GM21619 (cell line): ENCODE measurements around the gene ZNF500.

ENCODE experiments used
- ATAC-seq: cut with Tn5 transposase; IDR thresholded peaks from one replicate; pipeline ENCODE4 v1.9.1; 2021; ENCODE audit not compliant: unreplicated experiment

ZNF500 gene

DNA sequence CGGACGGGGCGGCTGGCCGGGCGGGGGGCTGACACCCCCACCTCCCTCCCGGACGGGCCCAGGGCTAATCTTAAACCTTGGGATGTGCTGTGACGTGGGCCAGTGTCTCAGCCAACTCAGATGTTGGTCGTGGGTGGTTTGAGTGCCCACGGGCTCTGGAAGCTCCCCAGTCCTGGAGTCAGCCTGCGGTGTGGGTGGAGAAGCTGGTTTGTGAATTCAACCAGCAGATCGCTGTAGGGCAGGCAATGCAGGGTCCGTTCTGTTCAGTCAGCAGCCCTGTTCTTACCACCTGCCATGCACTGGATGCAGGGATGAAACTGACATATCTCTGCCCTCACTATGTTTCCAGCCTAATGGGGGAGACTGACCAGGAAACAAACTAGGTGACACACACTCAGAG is 8.0 kb upstream of the ZNF500 start:
- ATAC-seq: no peak

- no peak for ATAC-seq
These were observed 5.4 kb upstream of the ZNF500 start for GRCh38 chr16:4772351-4772750.

DNA sequence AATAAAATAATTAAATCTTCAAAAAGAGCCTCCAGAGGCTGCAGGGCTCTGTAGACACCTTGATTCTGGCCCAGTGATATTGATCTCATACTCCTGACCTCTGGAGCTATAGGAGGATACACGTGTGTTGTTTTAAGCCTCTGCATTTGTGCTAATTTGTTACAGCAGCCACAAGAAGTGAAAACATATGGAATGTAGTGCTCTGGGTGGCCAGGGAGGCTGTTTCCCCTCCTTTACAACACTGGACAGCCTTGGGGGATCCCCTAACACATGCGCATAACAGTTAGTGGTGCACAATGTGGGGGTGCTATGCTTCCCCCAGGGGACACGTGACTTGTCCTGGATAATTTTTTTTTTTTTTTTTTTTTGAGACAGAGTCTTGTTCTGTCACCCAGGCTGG is 4.7 kb upstream of the ZNF500 start:
- ATAC-seq: no peak

GRCh38 chr16:4769306-4769638 is 2.3 kb upstream of the ZNF500 start:
- no peak for ATAC-seq

GRCh38 chr16:4768549-4769305 is 1.8 kb upstream of the ZNF500 start:
- peak; percentile 64 for ATAC-seq

- no peak for ATAC-seq
These were observed 1.0 kb upstream of the ZNF500 start for GRCh38 chr16:4767872-4768548.

DNA sequence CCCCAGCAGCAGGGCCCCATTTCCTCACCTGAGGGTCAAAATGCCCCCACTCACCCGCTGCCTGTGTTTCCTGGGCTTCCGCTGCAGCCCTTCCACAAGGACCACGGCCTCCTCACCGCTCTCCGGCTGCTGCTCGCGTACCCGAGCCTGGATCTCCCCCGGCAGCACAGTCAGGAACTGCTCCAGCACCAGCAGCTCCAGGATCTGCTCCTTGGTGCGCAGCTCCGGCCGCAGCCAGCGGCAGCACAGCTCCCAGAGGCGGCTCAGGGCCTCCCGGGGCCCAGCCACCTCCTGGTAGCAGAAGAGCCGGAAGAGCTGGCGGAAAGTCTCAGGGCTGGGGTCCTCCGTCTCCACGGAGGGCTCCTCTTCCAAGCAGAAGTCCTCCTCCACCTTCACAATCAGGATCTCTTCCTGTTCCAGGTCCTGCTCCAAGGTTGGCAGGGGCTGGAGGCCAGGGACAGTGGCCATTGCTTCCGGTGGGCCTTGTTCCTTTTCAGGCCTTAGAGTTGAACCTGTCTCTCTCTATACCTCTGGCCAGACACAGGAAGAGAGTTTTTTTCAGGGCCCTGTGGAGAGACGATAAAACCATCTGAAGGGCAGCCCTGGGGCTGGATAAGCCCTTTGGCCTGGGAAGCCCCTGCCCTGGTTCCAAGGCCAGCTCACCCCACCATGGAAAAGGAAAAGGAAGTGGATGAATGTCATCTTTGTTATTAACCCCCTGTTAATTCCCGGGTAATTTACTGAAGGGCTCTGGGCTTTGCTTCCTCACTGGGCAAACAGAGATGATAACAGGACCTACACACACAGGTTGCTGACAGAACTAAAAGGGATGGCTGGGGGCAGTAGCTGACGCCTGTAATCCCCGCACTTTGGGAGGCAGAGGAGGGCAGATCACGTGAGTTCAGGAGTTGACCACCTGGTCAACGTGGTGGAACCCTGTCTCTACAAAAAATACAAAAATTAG is 1.2 kb downstream of the ZNF500 start:
- no peak for ATAC-seq

GRCh38 chr16:4763791-4764190 is 3.2 kb downstream of the ZNF500 start:
- no peak for ATAC-seq

DNA sequence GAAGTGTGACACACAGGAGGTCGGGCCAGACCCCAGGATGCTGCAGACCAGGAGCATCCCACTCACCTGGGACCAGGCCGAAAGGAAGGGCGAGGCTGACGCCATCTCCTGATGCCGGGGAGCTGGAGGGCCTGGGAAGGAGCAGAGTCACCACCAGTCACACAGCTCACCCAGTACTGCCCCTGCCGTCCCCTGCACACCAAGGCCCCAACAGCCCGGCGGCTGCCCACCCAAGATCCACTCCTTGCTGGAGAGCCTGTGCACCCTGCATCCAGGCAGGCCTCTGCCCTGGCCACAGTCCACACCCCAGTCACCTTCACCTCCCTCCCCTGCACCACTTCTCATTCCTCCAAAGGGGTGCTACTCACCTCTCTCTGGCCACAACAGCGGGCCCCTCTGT is 4.8 kb downstream of the ZNF500 start:
- ATAC-seq: no peak

- ATAC-seq: no peak
These were observed 6.6 kb downstream of the ZNF500 start for GRCh38 chr16:4760221-4760910.

DNA sequence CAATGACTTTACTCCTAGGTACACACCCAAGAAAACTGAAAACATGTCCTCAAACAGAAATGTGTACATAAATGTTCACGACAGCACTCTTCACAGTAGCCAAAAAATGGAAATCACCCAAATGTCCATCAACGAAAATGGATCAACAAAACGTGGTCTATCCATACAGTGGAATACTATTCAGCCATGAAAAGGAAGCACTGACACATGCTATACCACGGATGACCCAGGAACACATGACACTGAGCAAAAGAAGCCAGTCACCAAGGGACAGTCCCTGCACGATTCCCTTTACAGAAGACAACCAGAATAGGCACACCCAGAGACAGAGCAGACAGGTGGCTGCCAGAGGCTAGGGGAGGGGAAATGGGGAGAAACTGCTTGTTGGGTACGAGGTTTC is 11.3 kb downstream of the ZNF500 start:
- ATAC-seq: no peak

DNA sequence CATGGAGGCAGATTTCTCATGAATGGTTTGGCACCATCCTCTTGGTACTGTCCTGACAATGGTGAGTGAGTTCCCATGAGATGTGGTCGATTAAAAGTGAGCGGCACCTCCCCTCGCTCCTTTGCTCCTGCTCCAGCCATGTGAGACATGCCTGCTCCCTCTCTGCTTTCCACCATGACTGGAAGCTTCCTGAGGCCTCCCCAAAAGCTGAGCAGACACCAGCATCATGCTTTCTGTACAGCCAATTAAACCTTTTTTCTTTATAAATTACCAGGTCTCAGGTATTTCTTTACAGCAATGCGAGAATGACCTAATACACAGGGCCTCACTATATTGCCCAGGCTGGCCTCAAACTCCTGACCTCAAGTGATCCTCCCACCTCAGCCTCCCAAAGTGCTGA is 12.1 kb downstream of the ZNF500 start:
- ATAC-seq: no peak

DNA sequence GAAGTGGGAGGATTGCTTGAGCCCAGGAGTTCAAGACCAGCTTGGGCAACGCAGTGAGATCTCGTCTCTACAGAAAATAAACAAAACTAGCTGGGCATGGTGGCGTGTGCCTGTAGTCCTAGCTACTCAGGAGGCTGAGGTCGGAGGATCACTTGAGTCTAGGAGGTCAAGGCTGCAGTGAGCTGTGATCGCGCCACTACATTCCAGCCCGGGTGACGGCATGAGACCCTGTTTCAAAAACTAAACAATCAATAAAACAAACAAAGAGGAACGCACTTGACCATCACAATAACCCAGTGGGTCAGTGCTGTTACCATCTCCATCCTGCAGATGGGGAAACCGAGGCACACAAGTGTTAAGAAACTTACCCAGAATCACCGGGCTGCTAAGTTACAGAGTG is 13.7 kb downstream of the ZNF500 start:
- ATAC-seq: no peak

DNA sequence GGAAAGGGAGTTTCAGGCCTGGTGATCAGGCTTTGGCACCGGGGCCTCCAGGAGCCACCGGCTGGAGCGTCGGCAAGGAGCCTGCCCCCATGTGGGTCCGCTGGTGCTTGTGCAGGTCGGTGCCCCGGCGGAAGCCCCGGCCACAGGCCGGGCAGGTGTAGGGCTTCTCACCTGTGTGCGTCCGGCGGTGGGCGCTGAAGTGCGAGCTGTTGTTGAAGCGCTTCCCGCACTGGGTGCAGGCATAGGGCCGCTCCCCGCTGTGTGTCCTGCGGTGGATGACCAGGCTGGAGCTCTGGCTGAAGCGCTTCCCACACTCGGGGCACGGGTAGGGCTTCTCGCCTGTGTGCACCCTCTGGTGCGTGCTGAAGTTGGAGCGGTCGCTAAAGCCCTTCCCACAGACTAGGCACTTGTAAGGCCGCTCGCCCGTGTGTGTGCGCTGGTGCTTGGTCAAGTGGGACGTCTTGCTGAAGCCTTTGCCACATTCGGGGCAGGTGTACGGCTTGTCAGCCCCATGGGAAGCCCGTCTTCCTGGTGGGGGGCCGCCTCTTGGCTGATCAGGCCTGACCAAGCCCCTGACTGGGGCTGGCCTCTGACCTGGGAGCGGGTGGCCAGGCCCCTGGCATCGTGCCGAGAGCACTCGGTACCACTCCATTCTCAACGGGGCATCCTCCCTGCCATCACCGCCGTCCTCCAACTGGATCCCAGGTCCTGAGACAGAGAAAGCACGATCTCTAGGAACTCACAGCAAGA is 14.4 kb downstream of the ZNF500 start:
- ATAC-seq: no peak

GRCh38 chr16:4750896-4751295 is 16.1 kb downstream of the ZNF500 start:
- no peak for ATAC-seq

DNA sequence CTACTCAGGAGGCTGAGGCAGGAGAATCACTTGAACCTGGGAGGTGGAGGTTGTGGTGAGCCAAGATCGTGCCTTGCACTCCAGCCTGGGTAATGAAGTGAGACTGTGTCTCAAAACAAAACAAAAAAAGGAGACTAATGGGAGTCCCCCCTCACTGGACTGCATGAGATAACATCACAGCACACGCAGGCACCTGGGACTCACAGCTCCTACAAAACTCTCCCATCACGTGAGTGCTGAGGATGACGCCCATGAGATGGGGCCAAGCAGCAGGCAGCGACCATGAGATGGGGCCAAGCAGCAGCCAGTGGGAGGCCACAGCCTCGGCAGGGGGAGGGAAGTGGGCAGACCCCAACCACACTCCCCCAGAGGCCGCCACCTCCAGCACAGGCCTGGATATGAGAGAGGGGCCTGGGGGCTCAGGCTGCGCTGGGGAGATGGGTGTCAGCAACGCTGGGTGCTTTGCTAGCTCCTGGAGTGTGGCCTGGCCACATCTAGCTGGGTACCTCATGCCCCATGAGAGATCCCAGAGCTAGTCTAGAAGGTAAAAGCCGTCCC is 17.2 kb downstream of the ZNF500 start:
- no peak for ATAC-seq

DNA sequence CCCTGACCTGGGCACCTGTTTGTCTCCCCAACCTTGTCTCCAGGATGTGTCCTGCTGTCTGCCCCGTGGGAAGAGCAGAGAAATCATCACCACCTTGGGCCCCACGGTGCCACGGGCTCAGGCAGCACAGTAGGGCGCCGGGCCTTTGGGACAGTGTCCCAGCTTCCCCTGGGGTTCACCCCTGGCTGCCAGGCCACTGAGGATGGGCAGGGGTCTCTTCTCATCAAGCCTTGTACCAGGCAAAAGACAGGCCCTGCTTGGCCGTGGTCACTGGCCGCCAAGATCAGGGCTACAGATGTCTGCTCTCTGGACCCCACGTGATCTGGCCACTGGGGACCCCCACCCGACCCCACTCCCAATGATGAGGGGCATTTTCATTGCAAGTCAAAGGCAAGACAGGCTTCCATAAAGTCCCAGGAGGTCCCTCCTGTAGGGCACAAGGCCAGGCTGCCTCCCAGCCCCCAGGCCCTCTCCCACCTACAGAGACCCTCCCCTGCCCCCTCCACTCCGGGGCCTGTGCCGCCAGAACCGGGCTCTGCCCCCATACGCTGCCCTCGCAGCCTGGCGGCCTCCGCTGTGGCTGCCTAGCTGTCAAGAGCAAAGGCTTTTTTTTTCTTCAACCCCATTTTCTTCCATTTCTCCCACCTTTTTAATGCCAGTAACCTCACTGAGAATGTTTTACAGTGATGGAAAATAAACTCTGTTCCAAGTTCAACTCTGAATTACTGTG is 18.1 kb downstream of the ZNF500 start:
- ATAC-seq: no peak

DNA sequence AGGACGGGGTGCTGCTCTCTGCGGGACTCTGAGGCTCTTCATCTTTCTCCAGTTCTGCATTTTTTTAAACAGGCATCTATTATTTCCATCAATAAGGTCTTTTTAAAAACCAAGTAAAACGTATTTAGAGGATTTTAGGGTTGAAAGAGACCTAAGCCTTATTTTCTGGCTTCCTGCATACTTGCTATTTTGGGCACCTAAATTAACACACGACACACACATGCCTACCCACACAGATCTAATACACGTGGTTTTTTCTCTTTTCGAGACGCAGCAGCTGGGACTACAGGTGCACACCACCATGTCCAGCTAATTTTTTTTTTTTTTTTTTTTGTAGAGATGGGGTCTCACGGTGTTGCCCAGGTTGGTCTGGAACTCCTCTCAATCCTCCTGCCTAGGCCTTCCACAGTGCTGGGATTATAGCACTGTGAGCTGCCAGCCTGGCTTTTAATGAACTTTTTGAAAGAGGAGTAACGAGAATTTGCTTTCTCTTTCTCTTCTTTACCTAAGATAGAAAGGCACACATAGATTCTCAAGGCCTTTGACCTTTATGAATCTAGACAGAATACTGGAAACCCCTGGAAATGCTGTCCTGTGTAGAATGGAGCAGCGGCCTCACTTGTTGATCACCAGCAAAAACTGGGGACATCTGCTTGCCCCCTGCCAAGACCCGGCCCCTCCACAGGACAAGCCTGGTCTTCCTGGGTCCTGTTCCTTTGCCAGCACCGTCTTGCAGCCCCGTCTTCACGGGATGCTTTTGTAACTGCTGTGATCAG is 18.9 kb downstream of the ZNF500 start:
- no peak for ATAC-seq
